Brain microvascular endothelial cell (primary cell): ENCODE data around the gene ZBTB43.

Experiments
- DNase-seq: peaks from one replicate; pipeline ENCODE4 v3.0.0-alpha.2; 2020
- H3K27ac ChIP-seq: fragments of 250-450 bp; sonication (Bioruptor Pico); 2 replicates; pipeline ENCODE4 v1.5.1; 2020; ENCODE audit warnings: mild to moderate bottlenecking, moderate library complexity
- H3K27me3 ChIP-seq: fragments of 250-450 bp; sonication (Bioruptor Pico); replicated peaks from 2 replicates; pipeline ENCODE4 v1.5.1; 2020; ENCODE audit warnings: mild to moderate bottlenecking
- H3K36me3 ChIP-seq: fragments of 250-450 bp; sonication (Bioruptor Pico); replicated peaks from 2 replicates; pipeline ENCODE4 v1.5.1; 2020; ENCODE audit warnings: mild to moderate bottlenecking
- H3K4me3 ChIP-seq: 2 replicates; pipeline ENCODE4 v1.5.1; 2011; ENCODE audit warnings: low read depth, mild to moderate bottlenecking, control low read depth, low read length, moderate library complexity
- in situ Hi-C: cut with HindIII; loops from 2 replicates; pipeline ENCODE4 v1.10.0; 2017; ENCODE audit warnings: low sequenced_read_pairs, low pct_ligation_motif_present
- TF ChIP-seq, protein P1 (sequence below): IDR thresholded peaks from 2 replicates; pipeline ENCODE4 v1.5.1; 2011; ENCODE audit warnings: low read depth, mild to moderate bottlenecking, moderate library complexity, low read length, control low read depth, inconsistent platforms; ENCODE audit errors: missing control alignments

The ZBTB43 gene

DNA sequence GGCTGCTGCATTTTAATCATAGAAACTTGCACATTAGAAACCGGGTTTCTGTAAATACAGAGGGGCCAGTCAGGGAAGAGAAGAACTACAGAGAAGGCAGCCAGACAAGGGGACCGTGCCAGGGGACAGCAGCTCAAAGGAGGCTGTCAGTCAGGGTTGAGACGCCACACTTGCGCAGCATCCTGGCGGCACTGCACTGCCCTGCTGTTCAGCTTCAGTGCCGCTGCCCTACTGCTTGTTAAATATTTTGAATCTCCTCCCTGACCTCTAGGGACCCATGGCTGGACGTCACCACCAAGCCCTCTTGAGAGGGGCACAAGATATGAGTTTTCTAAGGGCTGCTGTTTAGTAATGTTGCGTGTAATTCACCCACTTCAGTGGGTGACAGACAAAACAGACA lies 43.6 kb upstream of the ZBTB43 start:
- Histone ChIP-seq H3K27ac (no peak overlapping the region), H3K36me3 (no peaks in the 10 kb centered on the region), H3K4me3 (no peak overlapping the region), H3K27me3 (no peaks in the 10 kb centered on the region)
- in situ Hi-C loops = no loop called here
- no peak for DNase-seq
- TF ChIP-seq, protein P1, sequence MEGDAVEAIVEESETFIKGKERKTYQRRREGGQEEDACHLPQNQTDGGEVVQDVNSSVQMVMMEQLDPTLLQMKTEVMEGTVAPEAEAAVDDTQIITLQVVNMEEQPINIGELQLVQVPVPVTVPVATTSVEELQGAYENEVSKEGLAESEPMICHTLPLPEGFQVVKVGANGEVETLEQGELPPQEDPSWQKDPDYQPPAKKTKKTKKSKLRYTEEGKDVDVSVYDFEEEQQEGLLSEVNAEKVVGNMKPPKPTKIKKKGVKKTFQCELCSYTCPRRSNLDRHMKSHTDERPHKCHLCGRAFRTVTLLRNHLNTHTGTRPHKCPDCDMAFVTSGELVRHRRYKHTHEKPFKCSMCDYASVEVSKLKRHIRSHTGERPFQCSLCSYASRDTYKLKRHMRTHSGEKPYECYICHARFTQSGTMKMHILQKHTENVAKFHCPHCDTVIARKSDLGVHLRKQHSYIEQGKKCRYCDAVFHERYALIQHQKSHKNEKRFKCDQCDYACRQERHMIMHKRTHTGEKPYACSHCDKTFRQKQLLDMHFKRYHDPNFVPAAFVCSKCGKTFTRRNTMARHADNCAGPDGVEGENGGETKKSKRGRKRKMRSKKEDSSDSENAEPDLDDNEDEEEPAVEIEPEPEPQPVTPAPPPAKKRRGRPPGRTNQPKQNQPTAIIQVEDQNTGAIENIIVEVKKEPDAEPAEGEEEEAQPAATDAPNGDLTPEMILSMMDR = no peak

GRCh38 chr9:126763130-126763764 lies 41.6 kb upstream of the ZBTB43 start:
- in situ Hi-C loops = no loop called here
- no peak for DNase-seq
- TF ChIP-seq, protein P1 = no peak

DNA sequence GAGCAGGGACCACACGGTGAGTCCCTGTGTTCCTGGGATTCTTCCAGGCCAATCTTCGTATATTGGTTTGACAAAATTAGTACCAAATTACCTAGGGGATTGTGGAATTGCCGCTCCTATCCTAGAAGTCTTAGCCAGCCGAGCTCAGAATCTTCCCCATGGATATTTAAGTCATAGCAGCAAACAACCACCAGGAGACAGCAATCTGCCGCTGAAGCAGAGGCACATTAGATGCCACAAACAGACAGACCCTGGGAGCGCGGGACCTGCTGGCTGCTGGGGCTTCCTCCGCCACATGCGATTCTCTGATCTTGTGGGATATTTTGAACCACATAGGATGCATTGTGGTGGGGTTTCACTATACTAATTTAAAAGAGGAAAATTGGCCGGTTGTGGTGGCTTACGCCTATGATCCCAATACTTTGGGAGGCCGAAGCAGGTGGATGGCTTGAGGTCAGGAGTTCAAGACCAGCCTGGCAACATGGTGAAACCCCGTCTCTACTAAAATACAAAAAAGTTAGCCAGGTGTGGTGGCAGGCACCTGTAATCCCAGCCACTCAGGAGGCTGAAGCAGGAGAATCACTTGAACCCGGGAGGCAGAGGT lies 31.7 kb upstream of the ZBTB43 start:
- H3K36me3 ChIP-seq = no peaks in the 10 kb centered on the region
- peaks cover 1% of the 10 kb centered on the region for H3K27me3 ChIP-seq
- no peak overlapping the region for H3K4me3 ChIP-seq
- no peak overlapping the region for H3K27ac ChIP-seq
- TF ChIP-seq, protein P1 = peak; percentile 75
- DNase-seq = no peak
- in situ Hi-C loops = no loop called here

More at GRCh38 chr9:126763130-126763764, 41.6 kb upstream of the ZBTB43 start:
- Histone ChIP-seq H3K27ac (no peak overlapping the region), H3K27me3 (no peaks in the 10 kb centered on the region), H3K36me3 (no peaks in the 10 kb centered on the region), H3K4me3 (no peak overlapping the region)

DNA sequence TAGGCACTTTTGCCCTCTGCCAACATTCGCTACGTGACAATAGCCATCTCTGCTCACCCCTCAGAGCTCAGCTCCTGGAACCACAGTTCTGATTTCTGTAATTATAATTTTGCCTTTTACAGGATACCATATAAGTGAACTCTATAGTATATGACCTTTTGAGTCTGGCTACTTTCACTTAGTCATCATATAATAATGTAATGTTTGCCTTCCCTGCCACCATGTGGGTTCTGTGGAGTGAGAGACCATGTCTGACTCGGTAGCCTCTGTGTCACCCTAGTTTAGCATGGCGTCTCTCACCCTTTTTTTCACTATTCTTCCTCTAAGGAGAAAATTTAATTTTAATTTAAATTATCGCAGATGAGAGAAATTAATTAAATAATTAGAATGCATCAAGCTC lies 28.9 kb upstream of the ZBTB43 start:
- Histone ChIP-seq H3K27ac (no peak overlapping the region), H3K4me3 (no peak overlapping the region), H3K27me3 (peaks cover 1% of the 10 kb centered on the region), H3K36me3 (no peaks in the 10 kb centered on the region)
- in situ Hi-C loops = no loop called here
- no peak for DNase-seq
- TF ChIP-seq, protein P1 = no peak

- Histone ChIP-seq H3K4me3 (no peak overlapping the region), H3K27me3 (peaks cover 1% of the 10 kb centered on the region), H3K27ac (no peak overlapping the region), H3K36me3 (no peaks in the 10 kb centered on the region)
- in situ Hi-C loops = no loop called here
- TF ChIP-seq, protein P1 = peak; percentile 16
- DNase-seq = no peak
Observed at GRCh38 chr9:126777733-126778132, 27.1 kb upstream of the ZBTB43 start.
